Cerebellar nuclear complex (tissue), 1 donor: ENCODE measurements around the gene ERH.

ENCODE experiments used
- DNase-seq, 2 experiments: peaks; one replicate each; lab custom pipeline; 2025; lab: John Stamatoyannopoulos, UW

ERH gene

DNA sequence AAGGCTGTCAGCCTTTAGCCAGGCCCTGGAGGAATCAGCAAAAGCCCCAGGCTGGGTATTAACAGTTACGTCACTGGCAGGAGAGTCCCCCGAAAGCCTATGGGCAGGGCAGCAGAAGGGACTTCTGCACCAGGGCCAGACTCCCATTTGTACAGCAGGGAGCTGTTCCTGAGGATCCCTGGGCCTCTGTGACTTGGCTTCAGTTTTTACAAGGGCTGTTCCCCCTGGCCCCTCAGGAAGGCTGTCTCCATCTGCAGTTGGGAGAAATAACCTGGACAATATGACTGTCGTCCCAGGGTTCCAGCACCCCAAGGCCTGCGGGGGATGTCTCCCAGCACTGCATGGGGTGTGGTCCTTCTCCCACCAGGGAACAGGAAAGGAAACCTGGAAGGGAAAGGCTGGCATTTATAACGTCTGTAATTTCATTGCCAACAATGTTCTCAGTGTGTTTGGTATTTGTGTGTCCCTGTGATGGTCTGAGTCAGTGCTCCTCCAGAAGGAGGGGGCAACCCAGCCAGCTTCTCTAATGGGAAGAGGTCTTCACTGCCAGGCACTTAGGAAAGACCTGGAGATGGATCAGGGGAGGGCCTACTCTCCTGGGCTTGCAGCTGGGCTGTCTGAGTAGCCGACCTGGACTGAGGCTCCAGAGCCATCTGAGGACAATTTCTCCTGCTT, 42.4 kb downstream of the ERH start:
- DNase-seq, result no peak

DNA sequence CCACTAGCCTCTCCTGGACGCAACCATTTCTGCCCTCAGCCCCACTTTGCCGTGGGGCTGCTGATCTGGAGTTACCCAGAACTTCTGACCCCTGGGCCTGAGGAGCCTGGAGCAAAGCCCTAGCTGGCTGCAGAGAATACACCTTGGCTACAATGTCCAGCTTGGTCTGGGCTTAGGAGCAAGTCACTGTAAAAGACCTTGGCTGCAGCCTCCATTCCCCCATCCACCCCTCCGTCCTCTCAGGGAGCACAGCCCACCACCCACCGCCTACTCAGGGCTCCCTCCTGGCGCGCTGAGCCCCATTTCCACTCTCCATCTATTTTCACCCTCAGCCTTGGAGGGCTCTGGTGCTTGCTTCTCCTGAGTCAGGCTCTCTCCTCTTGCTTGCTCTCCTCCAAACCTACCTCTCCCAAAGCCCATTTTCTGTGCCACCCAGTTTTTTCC, 42.9 kb downstream of the ERH start:
- no peak for DNase-seq

DNA sequence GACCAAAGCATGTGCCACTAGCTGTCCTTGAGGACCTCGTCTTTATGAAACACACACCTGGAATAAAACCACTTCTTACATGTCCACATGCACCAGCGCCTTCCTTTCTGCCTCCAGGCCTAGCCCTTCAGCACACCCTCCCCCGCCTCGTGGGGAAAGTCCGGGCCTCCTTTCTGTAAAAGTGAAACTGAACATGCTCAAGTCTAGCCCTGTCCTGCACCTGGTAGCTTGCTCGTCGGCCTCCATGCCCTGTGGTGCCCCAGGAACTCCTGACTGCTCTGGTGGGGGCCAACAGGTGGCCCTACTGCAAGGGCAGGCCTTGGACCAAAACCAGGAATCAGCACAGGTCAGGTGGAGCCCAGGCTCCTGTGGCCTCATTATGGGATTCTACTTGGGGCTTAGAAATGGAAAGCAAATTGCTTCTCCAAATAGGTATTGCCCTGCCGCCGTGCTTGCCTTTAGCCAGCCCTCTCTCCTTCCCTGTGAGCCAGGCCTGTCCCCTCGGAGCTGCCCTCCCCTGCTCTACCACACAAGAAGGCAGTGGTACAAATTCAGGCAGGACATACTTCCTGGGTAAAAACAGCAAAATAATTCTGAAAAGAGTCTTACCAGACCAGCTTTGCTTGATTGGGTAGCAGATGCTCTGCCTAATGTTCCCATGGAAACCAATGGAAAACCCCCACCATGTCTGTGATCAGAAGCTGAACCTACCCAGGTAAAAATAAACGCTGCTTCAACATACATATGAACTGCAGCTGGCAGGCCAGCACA, 43.5 kb downstream of the ERH start:
- DNase-seq, result no peak

DNA sequence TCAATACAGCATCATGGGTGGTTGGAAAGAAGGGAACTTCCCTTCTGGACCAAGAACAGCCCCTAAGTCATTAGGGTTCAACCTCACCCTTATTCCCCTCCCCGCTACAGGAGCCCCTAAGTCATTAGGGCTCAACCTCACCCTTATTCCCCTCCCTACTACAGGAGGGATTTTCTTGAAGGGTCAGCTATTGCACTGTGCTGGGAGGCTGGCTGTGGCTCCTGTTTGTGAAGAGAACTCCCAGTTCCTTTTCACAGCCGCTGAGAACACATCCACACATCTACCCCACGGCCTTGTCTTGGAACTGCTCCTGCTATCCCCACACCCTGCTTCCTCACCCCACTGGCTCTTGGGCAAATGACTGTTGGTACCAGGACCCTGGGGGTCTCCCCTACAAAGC, 44.9 kb downstream of the ERH start:
- DNase-seq, result no peak

DNA sequence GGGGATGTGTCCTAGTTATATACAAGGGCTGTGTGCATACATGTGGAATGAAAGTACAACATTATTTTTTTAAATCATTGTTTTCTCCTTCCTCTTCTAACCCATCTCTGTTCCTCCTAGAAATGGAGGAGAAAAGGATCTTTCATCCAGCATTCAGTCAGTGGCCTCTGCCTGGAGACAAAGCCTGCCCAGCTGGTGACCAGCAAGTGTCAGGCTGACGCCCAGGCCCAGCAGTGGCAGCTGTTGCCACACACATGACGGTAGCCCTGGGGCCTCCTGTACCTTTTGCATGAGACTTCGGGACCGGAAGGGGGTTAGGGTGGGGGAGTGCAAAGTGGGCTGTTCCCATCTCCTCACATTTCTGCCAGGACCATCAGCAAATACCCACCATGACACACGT, 46.2 kb downstream of the ERH start:
- DNase-seq, result no peak

DNA sequence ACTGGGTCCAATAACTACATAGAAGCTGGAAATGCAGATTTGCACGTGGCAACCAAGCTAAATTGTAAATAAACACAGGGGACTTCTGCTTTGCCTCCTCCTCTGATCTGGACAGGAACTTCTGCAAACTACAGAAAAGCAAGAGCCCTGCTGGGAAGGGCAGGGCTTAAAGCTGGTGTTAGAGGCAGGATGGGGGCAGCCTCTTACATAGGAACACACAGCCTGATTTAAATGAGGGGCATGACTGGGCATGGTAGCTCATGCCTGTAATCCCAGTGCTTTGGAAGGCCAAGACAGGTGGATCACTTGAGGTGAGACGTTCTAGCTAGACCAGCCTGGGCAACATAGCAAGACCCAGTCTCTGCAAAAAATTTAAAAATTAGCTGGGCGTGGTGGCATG, 46.7 kb downstream of the ERH start:
- DNase-seq, result no peak

DNA sequence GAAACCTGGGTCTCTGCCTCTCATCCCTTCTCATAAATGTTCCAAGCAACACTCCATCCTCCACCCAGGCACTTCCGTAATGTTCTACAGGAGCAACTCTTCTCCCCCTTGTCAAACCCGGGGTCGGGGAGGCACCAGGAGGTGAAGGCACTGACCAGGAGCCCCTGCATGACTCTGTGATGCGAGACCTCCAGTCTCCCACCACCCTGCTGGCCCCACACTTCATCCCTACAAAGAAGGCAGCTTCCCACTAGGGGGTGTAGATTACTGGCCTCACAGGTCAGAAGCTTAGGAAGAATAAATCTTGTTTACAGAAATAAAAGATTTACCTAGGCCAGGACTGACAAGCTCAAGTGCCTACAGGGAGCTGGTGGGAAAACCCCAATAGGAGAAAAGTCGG, 47.2 kb downstream of the ERH start:
- no peak for DNase-seq

DNA sequence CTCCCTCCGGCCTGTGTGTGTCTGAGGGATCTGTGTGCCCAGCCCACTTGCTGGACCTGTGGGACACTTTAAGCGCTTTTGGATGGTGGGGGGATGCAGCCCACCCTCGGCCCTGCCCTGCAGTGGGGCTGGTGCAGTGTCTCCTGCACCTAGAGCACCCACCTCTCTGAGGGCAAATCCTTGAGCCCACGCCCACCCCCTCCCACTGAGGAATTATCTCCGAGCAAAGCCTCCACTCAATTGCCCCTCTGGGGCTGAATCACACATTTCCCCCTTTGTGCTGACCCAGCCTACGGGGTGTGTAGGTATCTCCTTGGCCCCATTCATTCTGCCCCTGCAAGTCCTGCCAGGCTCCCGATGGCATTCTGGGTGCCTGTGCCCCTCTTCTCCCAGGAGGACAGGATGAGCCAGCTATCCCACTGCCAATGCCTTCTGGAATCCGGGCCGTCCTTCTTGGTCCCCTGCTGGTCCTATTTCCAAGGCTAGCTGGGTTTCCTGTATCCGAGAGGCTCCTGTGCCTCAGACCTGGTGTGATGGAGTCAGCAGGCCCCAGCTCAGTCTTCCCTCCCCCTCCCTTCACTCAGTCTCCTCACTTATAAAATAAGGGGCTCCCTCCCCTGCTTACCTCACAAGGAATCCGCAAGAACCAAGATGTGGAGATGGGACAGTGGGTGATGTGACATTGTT, 48.9 kb downstream of the ERH start:
- no peak for DNase-seq

DNA sequence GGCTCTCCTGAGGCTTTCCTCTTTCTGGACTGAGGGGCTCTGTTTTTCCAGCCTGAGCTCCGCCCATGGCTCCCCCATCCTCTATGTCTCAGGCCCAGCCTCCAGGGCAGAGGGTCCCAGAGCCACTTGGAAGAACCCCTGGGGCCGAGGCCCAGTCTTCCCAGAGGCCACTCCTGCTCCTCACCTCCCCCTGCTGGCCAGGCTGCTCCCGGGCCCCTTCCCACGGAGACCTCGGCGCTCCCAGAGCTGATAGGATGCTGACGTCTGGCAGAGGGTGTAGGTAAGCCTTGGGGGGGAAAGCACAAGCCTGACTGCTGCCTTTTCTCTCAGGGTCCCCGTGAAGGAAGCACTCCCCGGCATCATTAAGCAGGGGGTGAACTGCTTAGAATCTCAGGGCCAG, 51.4 kb downstream of the ERH start:
- no peak for DNase-seq

DNA sequence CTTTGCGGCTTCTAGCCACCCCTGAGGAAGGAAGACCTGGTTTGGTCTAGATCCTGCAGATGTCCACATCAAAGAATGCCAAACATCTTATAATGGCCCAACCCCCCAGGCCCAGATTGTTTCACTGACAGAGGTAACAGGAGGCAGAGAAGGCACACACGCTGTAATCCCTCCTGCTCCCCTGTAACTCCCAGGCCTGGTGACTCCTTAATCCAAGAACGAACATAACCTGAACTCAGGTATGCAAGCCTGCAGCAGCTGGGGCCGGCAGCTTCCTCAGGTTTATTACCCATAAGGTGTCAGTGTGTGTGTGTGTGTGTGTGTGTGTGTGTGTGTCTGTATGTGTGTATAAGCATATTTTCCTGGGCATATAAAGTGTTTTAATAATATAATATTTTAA, 52.7 kb downstream of the ERH start:
- DNase-seq, result no peak

DNA sequence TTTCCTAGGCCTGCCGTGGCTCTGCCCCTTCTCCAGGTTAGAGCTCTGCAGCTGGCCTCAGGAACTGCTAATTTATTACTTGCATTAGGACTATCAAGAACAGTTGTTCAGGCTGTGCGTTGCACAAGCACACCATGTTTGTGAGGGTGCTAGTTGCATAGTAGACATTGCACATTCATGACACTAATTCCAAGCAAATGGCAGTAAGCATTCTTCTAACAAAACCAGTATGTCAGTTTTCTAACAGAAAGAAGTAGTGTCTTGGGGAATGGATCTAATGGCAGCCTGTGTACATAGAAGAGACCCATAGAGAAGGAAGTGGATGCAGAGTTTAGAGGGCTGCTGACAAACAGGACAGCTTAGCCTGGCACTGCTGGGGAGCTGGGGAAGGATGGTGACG, 53.9 kb downstream of the ERH start:
- no peak for DNase-seq

DNA sequence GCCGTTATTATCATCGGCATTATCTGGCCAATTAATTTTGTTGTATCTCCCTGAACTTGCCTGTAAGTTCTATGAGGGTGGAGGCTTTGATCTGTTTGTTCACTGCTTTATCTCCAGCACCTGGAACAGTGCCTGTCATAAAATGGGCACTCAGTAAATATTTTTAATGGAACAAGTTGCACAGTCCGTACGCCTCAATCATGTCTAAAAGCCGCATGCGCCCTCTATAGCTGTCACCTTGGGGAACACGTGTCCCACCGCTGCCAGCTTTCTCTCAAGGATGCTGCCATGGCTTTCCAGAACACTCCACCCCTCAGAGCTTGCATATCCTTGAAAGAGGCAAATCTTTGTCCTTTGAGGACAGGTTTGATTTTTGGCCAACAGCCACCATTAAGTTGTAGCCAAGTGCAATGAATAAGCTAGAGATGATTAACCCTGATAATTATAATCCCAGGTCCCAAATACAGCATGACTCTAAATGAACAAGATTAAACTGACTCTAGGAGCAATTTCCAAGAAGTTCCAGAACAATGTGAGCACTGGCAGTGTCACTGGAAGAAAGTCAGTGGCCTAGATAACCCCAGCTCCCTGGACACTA, 55.1 kb downstream of the ERH start:
- DNase-seq, result no peak

DNA sequence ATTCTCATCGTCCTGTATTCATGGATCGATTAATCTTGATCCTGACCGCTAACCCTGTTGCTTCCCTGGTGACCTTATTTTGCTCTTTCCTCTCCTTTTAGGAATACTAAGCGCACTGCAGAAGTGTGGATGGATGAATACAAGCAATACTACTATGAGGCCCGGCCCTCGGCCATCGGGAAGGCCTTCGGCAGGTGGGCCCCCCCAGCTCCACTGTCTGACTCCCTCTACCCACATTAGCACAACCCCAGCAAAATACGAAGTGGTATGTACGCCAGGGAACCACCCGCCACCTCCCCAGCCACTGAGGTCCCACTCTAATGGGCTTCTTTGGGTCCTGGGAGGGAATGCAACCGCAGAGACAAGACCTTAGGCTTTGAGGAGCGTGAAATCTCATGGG, 58.7 kb downstream of the ERH start:
- no peak for DNase-seq

DNA sequence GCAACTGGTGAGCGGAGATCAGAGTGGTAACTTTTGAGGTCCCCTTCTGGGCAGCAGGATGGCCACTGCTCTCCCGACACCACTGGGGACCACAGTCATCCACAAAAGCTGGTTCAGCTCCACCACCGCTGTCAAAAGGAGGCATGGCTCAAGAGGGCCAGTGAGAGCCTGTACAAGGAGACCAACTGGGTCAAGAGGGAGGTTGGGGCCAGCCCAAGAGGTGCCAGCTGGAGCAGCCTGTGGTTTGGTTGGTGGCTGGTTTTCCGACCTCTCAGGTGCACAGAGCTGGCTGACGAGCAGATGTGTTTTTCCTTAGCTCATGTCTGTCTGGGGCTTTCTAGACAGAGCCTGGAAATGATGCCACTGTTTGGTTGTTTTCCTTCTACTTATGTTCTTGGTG, 60.1 kb downstream of the ERH start:
- no peak for DNase-seq

DNA sequence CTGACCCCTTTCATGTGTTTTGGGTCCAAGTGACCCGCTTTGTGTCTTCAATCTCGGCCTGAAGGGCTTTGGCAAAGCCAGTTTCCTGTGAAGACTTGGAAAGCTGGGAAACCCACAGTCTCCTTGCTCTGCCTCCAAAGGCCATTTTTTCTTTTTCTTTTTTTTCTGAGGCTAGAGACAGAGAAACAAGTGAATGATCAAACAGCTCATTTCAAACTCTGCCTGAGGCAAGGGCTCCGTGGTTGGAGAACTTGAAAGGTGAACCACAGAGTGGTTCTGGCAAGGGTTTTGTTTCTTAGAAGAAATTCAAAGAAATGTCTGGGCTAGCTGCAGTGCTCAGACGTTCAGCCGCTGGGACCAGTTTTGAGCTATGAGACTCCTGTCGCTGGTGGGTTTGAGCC, 62.7 kb downstream of the ERH start:
- DNase-seq, result no peak

DNA sequence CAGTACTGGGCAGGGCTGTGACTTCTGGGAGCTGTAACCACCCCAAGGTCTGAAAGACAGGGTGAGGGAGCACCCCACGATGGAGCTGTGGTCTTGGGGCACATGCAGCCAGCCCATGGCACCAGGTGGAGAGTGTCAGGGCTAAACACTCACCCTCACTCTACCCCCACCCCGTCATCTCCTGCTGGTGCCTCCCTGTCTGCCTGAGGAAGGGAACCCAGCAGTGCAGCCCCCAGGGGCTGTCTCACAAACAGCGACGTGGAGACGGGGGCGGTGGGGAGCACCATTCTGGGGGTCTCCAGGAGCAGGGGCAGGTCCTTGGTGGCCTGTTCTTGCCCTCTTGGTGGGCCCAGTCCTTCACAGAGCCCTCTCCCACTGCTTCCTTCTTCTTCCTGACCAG, 63.5 kb downstream of the ERH start:
- DNase-seq, result no peak

DNA sequence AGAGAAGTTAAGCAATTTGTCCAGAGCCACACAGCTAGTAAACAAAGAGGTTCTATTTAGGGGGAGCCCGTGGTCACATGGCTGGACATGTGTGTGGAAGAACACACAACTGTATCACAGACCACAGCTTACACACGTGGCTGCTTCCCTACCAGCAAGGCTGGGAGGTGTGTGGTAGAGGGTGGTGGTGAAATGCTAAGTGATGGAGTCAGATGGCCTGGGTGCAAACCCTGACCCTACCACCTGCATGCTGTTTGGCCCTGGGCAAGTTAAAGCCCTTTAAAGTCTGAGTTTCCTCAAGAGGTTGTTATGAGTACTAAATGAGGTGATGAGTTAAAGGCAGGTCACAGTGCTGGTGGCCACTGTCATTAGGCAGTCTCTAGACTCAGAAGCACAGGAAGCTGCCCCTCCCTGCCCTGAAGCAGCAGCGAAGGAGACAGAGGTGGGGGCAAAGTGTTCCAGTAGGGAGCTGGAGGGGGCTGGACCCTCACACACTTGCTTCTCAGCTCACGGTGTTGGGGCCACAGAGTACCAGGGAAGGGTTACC, 64.2 kb downstream of the ERH start:
- no peak for DNase-seq

DNA sequence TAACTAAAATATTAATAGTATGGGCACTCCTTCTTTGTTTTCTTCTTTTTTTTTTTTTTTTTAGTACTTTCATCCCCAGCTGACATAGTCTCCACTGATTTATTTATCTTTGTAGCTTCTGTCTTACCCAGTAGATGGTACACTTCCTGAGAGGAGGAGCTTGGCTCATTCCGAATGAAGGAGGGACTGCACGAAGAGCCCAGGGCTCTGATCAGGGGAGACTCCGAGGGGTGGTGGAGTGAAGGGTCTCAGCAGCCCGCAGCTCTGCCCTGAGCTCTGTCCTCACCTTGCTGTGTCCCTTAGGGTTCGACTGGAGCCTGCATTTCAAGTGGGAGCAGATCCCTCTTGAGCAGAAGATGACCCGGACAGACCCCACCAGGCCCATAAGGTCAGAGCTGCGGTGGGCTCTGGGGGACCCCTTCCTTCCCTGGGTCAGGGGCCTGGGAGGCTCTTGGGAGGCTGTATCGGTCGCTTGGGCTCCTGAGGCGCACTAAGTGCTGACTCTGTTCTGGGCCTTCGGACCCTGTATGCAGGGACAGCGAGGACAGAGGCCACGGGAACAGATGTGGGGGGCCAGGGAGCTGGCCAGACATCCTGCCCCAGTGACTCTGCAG, 65.2 kb downstream of the ERH start:
- DNase-seq, result no peak

DNA sequence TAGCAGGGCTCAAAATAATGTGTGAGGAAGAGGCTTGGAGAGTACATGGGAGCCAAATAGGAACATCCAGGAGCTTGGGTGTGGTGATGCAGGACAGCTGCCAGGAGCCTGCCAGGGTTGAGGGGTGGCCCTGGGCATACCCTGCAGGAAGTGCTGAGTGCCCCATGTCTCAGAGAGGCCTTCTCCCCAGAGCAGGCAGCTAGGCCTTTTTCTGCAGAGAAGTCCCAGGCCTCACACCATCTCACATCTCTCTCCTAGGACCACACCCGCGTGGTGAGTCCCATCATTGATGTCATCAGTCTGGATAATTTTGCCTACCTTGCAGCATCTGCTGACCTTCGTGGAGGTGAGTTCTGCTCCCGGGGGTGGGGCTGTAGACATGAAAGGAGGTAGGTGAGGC, 66.9 kb downstream of the ERH start:
- no peak for DNase-seq
